AG09309 (cell line): ENCODE results near the gene HDAC11.

Source experiments
- DNase-seq: peaks from one replicate; pipeline ENCODE4 v3.0.0-alpha.2; 2010; ENCODE audit warnings: low read depth
- H3K4me3 ChIP-seq: 2 replicates; pipeline ENCODE4 v1.5.1; 2011; ENCODE audit warnings: mild to moderate bottlenecking, low read depth, low read length, moderate library complexity; ENCODE audit not compliant: control insufficient read depth
- TF ChIP-seq, protein P1 (sequence below): IDR thresholded peaks from 2 replicates; pipeline ENCODE4 v1.5.1; 2011; ENCODE audit warnings: mild to moderate bottlenecking, low read depth, low read length, inconsistent platforms; ENCODE audit not compliant: insufficient read depth, control insufficient read depth; ENCODE audit errors: missing control alignments

The HDAC11 gene

DNA sequence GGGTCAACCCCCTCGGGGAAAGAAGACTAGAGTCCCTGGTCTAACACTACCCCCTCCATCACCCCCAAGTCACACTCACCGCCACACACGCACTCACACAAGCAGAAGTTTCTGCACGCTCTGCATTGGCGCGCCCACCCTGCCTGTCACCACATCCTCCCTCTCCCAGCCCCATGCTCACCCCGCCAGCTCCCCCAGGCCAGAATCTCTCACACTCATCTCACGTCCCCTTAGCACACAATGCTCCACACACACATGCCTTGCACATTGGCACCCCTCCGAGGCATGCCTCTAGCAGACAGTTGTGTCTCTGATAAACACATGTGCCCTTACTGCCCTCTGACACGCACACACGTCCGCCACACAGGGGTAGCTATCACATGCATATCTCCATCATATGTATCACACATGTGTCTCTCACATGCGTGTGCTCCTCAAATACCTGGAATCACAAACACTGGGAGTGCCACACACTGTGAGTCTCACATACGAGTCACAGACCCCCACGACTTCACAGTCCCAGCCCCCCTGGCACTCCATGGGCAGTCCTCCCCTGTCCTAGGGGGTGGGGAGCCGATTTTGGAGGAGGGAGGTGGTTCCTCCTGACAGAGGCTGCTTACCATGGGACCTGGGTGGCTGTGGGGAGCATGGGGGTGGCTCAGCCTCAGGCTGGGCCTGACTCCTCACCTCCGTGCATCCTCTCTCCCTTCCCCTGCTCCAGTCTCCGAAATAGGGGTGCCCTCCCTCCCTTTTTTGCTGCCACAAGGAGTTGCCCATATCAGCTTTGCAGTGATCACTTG is 69.7 kb downstream of the HDAC11 start:
- no peak for DNase-seq
- TF ChIP-seq, protein P1, sequence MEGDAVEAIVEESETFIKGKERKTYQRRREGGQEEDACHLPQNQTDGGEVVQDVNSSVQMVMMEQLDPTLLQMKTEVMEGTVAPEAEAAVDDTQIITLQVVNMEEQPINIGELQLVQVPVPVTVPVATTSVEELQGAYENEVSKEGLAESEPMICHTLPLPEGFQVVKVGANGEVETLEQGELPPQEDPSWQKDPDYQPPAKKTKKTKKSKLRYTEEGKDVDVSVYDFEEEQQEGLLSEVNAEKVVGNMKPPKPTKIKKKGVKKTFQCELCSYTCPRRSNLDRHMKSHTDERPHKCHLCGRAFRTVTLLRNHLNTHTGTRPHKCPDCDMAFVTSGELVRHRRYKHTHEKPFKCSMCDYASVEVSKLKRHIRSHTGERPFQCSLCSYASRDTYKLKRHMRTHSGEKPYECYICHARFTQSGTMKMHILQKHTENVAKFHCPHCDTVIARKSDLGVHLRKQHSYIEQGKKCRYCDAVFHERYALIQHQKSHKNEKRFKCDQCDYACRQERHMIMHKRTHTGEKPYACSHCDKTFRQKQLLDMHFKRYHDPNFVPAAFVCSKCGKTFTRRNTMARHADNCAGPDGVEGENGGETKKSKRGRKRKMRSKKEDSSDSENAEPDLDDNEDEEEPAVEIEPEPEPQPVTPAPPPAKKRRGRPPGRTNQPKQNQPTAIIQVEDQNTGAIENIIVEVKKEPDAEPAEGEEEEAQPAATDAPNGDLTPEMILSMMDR: no peak
- H3K4me3 ChIP-seq: peak overlapping the region; percentile 36

DNA sequence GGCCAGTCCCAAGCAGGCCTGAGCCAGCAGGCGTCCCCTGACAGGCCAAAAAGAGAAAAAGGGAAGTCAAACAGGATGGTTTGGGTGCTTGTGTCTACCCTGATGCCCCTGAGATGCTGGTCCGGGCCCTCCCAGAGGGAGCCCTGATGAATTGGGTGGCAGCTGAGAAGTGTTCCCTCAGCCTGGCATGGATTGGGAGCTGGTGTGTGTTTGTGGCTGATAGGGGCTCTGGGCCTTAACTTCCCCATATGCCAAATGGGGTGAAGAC is 70.3 kb downstream of the HDAC11 start:
- no peak for DNase-seq
- TF ChIP-seq, protein P1: no peak
- peak overlapping the region; percentile 36 for H3K4me3 ChIP-seq

DNA sequence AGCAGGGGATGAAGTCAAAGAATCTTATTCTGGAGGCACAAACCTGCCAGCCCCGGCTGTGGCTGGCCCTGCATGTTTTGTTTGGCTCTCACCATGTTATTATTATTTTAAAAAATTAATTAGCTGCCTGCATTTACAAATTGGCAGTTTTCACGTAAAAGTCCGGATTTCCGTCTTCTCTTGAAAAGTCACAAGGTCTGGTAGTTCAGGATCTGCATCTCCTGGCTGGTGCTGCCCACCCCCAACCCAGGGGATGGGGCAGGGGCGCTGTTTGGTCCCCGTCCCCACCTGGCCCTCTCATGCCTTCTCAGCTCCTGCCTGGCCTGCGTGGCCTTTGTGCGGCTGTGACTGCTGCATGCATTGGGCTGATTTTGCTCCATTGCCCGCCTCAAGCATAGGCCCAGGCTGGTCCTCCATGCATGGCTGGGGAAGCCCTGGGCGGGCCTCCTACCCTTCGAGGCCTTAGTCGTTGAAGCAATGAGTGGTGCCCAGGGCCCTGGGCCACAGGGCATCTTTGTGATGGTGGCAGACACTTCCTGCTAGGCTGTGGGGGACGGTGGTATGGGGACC is 70.8 kb downstream of the HDAC11 start:
- H3K4me3 ChIP-seq: peak overlapping the region; percentile 36
- TF ChIP-seq, protein P1: no peak
- no peak for DNase-seq

DNA sequence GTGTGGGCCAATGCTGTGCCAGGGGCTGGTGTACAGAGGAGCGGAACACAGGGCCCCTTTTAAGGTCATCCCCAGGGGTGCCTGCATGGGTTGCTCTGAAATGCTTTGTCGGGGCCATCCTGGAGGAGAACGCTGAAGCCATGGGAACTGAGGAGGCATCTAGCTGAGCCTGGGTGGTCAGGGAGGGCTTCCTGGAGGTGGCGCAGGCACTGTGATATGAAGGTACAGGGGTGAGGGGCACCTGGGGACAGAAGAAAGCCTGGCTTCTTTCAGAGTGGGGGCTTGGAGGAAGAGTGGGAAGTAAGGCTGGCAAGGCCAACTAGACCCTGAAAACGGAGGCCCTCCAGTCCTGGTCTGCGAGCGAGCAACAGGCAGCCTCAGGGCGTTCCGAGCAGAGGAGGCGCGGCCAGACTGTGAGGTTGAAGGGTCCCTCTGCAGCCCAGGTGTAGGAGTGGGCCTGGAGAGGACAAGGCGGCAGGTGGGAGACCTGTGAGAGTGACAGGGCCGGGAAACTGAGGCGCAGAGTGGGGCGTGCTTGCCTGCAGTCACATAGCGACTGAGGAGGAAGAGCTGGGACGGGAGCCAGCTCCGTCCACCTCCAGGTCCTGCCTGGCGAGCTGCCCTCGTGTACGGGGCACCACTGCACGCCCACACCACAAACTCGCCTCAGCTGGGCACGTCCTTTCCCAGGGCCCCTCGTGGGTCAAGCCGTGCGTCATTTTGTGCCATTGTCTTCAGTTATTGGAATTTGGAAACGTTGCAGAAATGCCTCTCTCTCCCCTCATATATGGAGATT is 72.9 kb downstream of the HDAC11 start:
- DNase-seq: no peak
- H3K4me3 ChIP-seq: no peak overlapping the region
- TF ChIP-seq, protein P1: no peak

DNA sequence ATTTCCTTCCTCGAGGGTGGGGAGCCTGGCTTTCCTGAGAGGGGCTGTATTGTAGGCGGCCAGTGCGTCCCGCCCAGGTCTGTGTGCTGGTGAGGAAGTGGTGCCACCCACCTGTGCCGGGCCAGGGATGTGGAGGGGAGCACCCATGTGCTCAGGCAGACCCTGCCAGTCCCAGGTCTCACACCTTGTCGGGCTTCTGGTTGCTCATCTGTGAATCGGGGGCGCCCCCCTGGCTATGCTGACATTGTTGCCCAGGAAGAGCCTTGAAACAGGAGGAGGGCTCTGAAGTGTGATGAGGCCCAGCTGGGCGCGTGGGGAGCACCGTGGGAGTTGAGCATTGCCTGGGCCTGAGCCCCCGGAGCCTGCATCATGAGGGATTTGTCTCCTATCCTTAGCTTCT is 73.6 kb downstream of the HDAC11 start:
- TF ChIP-seq, protein P1: no peak
- no peak for DNase-seq
- no peak overlapping the region for H3K4me3 ChIP-seq

DNA sequence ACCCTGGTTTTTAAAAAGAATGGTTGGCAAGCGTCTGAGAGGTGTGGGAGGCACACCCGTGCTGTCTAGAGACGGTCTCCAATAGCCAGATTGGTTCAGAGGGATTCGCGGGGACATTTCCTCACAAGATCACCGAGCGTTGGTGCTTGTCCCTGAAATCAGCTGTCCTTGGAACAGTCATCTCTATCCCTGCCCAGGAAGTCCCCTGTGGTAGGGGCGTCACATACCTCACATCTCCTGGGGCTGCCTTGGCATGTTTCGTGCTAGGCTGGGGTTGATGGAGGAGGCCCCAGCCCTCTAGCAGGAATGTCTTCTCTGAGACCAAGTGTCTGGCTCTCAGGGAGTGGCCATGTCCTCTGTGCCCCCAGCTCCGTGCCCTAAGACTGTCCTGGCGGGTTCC is 75.6 kb downstream of the HDAC11 start:
- no peak overlapping the region for H3K4me3 ChIP-seq
- TF ChIP-seq, protein P1: no peak
- no peak for DNase-seq
